Measurements from ENCODE around the gene MTG2. TPM values are rescaled to one million over a fixed set of nuclear protein-coding genes. Genes with fewer than 3 reads are reported as not detected.

The MTG2 gene
- total RNA-seq, 1 donor from 2014 or later: 31.5 TPM

DNA sequence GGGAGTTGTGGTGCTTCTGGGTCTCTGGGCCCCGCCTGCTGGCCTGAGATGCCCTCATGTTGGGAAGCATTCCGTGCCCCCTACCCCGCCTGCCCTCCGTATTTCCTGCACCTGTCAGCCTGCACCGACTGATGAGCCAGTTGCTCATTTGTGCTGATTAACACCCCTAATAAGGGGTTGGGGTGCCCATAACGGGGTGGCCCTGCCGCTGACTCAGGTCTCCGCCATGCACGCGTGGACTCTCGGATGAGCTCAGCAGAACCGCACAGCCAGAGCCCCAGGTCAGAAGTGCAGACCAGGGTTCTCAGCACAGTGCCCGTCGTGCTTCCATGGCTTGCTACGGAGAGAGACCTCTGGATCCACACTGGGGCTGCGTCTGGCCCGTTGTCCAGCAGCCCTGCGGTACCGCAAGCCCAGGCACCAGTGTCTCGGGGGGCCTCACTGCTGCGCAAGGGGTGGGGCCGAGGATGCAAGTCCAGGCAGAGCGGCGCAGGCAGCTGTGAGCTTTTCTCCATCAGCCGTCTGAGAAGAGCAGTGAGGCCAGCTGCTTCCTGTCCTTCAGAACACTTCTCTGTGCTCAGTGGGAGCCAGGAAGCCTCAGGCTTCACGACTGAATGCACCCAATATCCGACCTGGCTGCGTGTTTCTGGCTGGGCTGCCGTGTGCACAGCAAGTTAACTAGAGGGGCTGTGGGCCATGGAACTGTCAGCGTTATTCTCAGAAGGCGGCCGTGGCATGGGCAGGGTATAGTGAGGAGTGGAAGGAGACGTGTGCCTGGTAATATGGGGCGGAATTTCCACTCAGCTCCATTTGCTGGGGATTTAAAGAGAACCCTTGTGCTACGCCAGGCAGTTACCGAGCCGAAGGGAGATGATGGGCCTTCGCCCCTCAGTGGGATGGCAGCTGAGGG is 18.6 kb downstream of the MTG2 start:
- no peak overlapping the region for H3K4me2 ChIP-seq (ENCODE audit: low read length)
- H3K27ac Mint-ChIP-seq (ENCODE audit: unreplicated experiment): no peak overlapping the region
- no peaks in the 10 kb centered on the region for H3K79me2 ChIP-seq (ENCODE audit: insufficient read depth, low read length)
- peaks cover 27% of the 10 kb centered on the region for H3K36me3 Mint-ChIP-seq (ENCODE audit: low read depth, unreplicated experiment)
- no peak overlapping the region for H3K4me3 Mint-ChIP-seq (ENCODE audit: unreplicated experiment)
- FAIRE-seq (no peak), DNase-seq (ENCODE audit: low read depth) (no peak)
- no peak overlapping the region for H3K9ac ChIP-seq (ENCODE audit: low read length)
- no peaks in the 10 kb centered on the region for H3K27me3 Mint-ChIP-seq (ENCODE audit: low read depth, unreplicated experiment)
- no peak overlapping the region for H3K4me3 ChIP-seq (ENCODE audit: insufficient read depth, low read depth, low read length)
- peaks cover 8% of the 10 kb centered on the region for H3K4me1 ChIP-seq (ENCODE audit: insufficient read depth, low read length)
- no peaks in the 10 kb centered on the region for H3K9me3 Mint-ChIP-seq (ENCODE audit: unreplicated experiment)
- H3K9me3 ChIP-seq (ENCODE audit: insufficient read depth, low read depth, low read length): no peaks in the 10 kb centered on the region
- no peak overlapping the region for H3K27ac ChIP-seq (ENCODE audit: low read depth, low read length)
- H3K4me1 Mint-ChIP-seq (ENCODE audit: low read depth, unreplicated experiment): no peaks in the 10 kb centered on the region
- TF ChIP-seq, protein P1, sequence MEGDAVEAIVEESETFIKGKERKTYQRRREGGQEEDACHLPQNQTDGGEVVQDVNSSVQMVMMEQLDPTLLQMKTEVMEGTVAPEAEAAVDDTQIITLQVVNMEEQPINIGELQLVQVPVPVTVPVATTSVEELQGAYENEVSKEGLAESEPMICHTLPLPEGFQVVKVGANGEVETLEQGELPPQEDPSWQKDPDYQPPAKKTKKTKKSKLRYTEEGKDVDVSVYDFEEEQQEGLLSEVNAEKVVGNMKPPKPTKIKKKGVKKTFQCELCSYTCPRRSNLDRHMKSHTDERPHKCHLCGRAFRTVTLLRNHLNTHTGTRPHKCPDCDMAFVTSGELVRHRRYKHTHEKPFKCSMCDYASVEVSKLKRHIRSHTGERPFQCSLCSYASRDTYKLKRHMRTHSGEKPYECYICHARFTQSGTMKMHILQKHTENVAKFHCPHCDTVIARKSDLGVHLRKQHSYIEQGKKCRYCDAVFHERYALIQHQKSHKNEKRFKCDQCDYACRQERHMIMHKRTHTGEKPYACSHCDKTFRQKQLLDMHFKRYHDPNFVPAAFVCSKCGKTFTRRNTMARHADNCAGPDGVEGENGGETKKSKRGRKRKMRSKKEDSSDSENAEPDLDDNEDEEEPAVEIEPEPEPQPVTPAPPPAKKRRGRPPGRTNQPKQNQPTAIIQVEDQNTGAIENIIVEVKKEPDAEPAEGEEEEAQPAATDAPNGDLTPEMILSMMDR (IDR thresholded peaks at IDR 0.05; ENCODE audit: insufficient read depth, low read depth, low read length): no peak
- no peak for TF ChIP-seq EZH2 (IDR thresholded peaks at IDR 0.05; ENCODE audit: insufficient read depth, low read length)
- H2AFZ ChIP-seq (ENCODE audit: low read depth, low read length): no peak overlapping the region
- H3K27me3 ChIP-seq (ENCODE audit: insufficient read depth, low read length): no peaks in the 10 kb centered on the region
- peaks cover 6% of the 10 kb centered on the region for H4K20me1 ChIP-seq (ENCODE audit: insufficient read depth, low read length)
- peaks cover 9% of the 10 kb centered on the region for H3K36me3 ChIP-seq (ENCODE audit: insufficient read depth, low read length)

DNA sequence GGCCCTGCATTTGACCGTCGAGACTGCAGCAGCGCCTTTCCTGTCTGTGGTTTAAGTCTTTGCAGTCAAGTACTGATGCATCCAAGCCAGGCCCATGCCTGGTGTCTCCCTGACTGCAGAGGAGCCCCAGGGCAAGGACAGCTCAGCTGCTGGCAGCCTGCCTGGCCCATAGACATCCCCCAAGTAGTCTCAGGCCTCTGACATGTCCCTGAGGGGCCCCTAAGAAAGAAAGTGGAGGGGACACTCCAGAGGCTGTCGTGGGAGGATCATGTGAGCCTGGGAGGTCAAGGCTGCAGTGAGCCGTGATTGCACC is 19.2 kb downstream of the MTG2 start:
- H3K9ac ChIP-seq (ENCODE audit: low read length): no peak overlapping the region
- H2AFZ ChIP-seq (ENCODE audit: low read depth, low read length): no peak overlapping the region
- H3K4me1 ChIP-seq (ENCODE audit: insufficient read depth, low read length): peaks cover 8% of the 10 kb centered on the region
- H3K27ac ChIP-seq (ENCODE audit: low read depth, low read length): no peak overlapping the region
- no peak for TF ChIP-seq EZH2 (IDR thresholded peaks at IDR 0.05; ENCODE audit: insufficient read depth, low read length)
- TF ChIP-seq, protein P1 (IDR thresholded peaks at IDR 0.05; ENCODE audit: insufficient read depth, low read depth, low read length): no peak
- no peaks in the 10 kb centered on the region for H3K9me3 ChIP-seq (ENCODE audit: insufficient read depth, low read depth, low read length)
- no peak overlapping the region for H3K4me3 ChIP-seq (ENCODE audit: insufficient read depth, low read depth, low read length)
- DNase-seq (ENCODE audit: low read depth) (no peak), FAIRE-seq (no peak)
- peaks cover 9% of the 10 kb centered on the region for H3K36me3 ChIP-seq (ENCODE audit: insufficient read depth, low read length)
- no peaks in the 10 kb centered on the region for H3K27me3 ChIP-seq (ENCODE audit: insufficient read depth, low read length)
- H3K36me3 Mint-ChIP-seq (ENCODE audit: low read depth, unreplicated experiment): peaks cover 28% of the 10 kb centered on the region
- no peaks in the 10 kb centered on the region for H3K79me2 ChIP-seq (ENCODE audit: insufficient read depth, low read length)
- no peaks in the 10 kb centered on the region for H3K4me1 Mint-ChIP-seq (ENCODE audit: low read depth, unreplicated experiment)
- H4K20me1 ChIP-seq (ENCODE audit: insufficient read depth, low read length): peaks cover 6% of the 10 kb centered on the region
- H3K4me3 Mint-ChIP-seq (ENCODE audit: unreplicated experiment): no peak overlapping the region
- H3K4me2 ChIP-seq (ENCODE audit: low read length): no peak overlapping the region
- H3K27ac Mint-ChIP-seq (ENCODE audit: unreplicated experiment): no peak overlapping the region
- no peaks in the 10 kb centered on the region for H3K27me3 Mint-ChIP-seq (ENCODE audit: low read depth, unreplicated experiment)
- no peaks in the 10 kb centered on the region for H3K9me3 Mint-ChIP-seq (ENCODE audit: unreplicated experiment)

Data from astrocyte (in vitro differentiated cells and primary cell).